ENCODE measurements around the gene MEGF10.

Gene MEGF10

DNA sequence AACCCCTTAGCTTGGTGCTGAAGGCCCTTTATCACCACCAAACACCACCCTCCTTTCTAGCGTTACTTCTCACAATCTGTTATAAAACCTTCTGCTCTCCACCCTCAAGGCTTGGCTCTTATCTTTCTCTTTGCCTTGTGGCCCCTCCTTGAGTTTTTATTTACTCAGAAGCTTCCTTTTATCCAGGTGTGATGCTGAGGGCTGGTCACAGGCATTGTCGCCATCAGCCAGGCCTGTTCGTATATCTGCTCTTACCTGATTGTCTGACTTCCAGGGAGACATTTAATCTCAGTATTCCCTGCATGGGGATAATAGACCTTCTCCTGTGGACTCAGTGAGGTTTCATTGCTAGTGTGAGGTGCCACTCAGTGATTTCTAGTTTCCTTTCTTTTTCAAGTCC is 34.2 kb downstream of the MEGF10 start:
- DNase-seq (ENCODE audit: low read depth in 2 of 2, low spot score in 1 of 2): no peak

- DNase-seq (ENCODE audit: low read depth in 2 of 2, low spot score in 1 of 2): no peak
Measured at GRCh38 chr5:127326431-127326830, 35.8 kb downstream of the MEGF10 start.

- DNase-seq (ENCODE audit: low read depth in 2 of 2, low spot score in 1 of 2): no peak
Measured at GRCh38 chr5:127326976-127327755, 36.6 kb downstream of the MEGF10 start.

GRCh38 chr5:127330116-127330515 is 39.5 kb downstream of the MEGF10 start:
- DNase-seq (ENCODE audit: low read depth in 2 of 2, low spot score in 1 of 2): no peak

DNA sequence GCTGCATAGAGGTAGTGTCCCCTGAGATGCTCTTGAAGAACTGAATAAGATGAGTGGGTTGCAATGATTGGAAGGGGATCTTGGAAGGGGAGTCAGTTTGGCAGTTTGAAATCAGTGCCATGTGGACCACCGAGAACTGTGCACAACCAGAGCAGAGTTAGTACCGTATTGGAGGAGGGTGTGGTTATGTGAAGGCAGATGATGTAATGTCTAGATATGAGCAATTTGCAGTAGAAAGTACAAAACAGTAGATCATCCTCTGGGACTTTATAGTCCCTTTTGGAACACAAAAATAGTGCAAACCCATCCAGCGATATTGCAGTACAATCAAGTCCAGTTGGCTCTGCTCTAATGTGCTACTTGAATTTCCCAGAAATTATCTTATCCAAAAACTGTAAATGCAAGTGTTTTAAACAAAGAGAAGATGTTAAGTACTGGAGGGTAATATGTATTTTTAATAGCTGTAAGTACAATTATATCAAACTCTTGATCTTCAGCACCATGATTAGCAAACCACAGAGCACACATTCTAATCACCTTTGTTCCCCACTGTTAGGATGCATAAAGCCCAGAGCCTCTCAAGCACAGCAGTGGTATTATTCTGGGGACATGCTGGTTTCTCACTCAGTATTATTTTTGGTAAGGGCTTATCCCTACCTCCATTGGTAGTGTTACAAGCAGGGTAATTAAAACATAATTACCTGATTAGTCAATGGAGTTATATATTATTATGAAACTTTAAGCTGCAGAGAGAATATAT is 41.5 kb downstream of the MEGF10 start:
- DNase-seq (ENCODE audit: low read depth in 2 of 2, low spot score in 1 of 2): no peak

DNA sequence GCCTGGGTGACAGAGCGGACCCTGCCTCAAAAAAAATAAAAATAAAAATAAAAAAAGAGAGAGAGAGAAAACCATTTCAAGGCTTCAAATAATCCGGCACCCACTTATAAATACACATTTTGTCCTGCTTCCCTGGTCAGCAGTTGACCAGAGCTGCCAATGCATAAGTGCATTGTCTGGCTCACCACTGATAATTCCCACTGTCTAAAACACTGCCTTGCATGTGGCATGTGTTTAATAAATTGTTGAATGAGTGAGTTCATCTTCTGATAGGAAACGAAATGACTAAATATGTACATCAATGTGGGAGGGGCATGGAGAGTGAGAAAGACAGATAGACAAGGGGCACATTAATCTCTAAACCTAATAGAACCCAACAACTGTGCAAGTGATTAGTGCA is 42.9 kb downstream of the MEGF10 start:
- DNase-seq (ENCODE audit: low read depth in 2 of 2, low spot score in 1 of 2): no peak

DNA sequence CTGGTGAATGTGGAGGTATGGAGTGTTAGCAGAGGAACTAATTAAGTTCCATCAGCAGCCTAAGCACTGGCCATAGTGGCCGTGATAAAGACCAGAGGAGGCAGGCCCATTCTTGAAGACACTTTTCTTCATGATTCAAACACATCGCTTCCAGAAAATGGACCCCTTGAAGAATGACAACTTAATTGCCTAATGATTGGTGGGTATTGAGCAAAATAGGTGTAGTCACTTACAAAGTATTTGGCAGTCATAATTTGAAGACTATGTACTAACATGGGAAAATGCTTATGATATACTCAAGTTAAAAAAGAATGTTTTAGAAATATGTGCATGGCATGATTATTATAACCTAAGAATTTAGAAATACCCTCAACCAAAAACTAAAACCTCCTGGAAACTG is 44.8 kb downstream of the MEGF10 start:
- no peak for DNase-seq (ENCODE audit: low read depth in 2 of 2, low spot score in 1 of 2)

- no peak for DNase-seq (ENCODE audit: low read depth in 2 of 2, low spot score in 1 of 2)
Measured at GRCh38 chr5:127337876-127338275, 47.3 kb downstream of the MEGF10 start.

DNA sequence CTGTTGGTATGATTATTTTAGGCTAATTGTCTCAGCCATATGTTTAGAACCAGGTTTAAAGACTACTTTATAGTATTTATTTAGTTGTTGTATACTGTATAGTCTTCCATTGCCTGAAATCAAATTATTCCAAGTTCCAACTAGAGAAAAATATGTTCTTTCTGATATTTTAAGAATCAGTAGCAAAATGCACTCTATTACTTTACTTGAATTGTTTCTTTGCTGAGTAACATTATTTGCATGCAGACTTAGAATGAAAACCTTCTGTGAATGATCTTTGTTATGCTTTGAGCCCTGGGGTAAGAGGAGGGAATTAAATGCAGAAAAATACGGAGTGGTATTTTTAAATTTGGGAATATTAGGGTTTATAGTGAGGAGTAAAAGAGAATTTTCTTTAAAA is 47.9 kb downstream of the MEGF10 start:
- no peak for DNase-seq (ENCODE audit: low read depth in 2 of 2, low spot score in 1 of 2)

DNA sequence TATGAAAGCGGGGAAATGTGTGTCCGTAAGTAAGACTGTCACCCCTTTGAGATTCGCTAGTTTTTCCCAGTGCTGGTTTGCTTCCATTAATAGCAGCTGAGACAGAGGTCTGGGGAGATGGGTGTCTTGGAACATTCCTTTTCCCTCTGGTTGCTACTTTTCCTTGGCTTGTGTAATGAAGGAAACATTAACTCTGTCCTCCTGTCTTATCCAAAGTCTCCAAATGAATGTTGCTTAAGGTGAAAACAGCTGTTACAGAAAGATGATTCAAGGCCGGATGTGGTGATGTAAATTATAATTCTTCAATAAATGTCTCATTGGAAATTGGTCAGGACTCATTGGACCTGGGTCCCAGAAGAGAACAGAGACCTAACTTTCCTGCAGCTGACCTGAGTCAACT is 50.0 kb downstream of the MEGF10 start:
- no peak for DNase-seq (ENCODE audit: low read depth in 2 of 2, low spot score in 1 of 2)

DNA sequence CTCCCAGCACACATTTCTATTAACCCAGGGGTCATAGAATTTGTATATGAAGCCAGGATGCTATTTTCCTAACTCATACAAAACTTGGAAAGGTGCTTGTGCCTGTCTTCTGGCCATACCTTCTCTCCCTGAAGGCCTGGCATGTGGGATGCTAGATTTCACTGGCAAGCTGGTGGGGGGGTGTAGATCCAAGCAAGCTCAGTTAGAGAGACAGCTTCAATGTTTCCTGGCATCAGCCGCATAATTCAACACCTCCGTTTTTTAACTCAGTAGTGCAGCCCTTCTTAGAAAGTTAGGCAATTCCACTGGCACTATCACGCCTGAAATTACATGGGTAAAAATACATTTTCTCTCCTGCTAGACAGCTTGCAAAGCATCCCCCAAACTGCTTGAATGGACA is 51.8 kb downstream of the MEGF10 start:
- DNase-seq (ENCODE audit: low read depth in 2 of 2, low spot score in 1 of 2): no peak

DNA sequence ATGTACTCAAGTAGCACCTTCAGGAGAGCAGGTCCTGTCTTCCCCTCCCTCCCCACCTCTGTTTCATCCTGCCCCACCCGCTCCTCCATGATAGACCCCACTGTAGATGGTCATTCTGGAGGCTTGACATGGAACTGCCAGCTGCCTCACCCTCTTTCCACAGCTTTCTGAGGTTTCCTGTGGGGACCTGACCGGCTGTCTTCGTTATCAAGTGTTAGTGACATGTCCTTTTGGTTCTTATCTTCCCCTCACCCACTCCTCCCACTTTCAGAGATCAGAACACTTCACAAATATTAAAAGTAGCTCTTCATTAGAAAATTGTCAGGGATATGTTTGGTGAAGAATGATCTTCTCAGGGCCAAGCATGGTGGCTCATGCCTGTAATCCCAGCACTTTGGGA is 52.7 kb downstream of the MEGF10 start:
- DNase-seq (ENCODE audit: low read depth in 2 of 2, low spot score in 1 of 2): no peak

- DNase-seq (ENCODE audit: low read depth in 2 of 2, low spot score in 1 of 2): no peak
Measured at GRCh38 chr5:127343866-127344265, 53.3 kb downstream of the MEGF10 start.

DNA sequence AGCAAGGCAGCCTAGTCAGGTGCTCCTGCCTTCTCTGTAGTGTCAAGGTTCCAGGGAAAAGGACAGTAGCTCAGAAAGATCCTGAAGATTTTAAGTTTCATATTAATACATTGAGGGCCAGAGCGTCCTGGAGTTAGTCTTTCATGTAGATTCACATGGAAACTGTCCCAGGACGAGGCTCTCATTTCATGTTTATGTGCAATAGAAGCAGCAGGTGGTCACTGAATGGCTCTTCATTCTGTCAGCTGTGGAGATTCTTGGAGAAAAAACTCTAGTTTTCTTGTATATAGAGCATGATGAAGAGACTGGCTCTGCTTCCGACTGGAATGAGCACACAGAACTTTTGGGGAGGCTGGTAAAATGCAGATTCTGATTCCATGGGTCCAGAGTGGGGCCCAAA is 54.3 kb downstream of the MEGF10 start:
- DNase-seq (ENCODE audit: low read depth in 2 of 2, low spot score in 1 of 2): no peak

GRCh38 chr5:127351418-127351817 is 60.8 kb downstream of the MEGF10 start:
- no peak for DNase-seq (ENCODE audit: low read depth in 2 of 2, low spot score in 1 of 2)

- no peak for DNase-seq (ENCODE audit: low read depth in 2 of 2, low spot score in 1 of 2)
Measured at GRCh38 chr5:127352068-127352467, 61.5 kb downstream of the MEGF10 start.

DNA sequence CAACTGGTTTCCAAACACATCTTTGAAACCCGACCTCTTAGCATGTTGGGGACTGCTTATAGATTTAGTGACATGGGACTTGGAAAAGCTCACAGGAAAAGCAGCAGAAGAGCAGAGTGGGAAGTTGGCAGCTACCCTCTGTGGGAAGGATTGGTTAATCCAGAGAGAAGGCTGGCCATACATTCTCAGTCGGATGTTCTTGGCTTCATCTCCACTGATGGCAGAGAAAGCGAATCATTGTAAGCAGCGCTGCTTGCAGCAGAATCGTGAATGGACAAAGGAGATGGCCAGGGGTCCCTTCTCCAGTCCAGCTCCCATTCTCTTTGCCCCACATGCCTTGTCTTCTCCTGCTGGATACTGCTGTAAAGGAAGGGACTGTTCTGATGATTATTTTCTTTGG is 62.7 kb downstream of the MEGF10 start:
- DNase-seq (ENCODE audit: low read depth in 2 of 2, low spot score in 1 of 2): no peak

DNA sequence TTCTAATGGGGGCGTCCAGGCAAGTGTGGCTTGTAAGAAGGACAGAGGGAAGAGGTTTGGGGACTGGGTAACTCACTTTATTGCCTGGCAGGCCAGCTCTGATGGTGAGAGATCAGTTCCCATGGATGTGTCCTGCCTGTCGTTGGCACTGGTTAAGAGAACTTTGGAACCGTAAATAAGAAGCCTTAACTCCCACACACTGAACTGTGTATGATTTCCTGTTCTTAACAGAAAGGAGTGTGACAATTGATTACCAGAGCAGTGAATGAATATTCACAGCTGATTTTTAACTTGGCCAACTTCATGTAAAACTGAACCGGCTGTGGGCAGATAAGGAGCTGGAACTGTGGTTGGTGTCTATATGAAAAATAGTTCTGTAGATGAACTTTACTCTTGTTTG is 63.2 kb downstream of the MEGF10 start:
- DNase-seq (ENCODE audit: low read depth in 2 of 2, low spot score in 1 of 2): no peak

GRCh38 chr5:127355337-127355736 is 64.7 kb downstream of the MEGF10 start:
- no peak for DNase-seq (ENCODE audit: low read depth in 2 of 2, low spot score in 1 of 2)

DNA sequence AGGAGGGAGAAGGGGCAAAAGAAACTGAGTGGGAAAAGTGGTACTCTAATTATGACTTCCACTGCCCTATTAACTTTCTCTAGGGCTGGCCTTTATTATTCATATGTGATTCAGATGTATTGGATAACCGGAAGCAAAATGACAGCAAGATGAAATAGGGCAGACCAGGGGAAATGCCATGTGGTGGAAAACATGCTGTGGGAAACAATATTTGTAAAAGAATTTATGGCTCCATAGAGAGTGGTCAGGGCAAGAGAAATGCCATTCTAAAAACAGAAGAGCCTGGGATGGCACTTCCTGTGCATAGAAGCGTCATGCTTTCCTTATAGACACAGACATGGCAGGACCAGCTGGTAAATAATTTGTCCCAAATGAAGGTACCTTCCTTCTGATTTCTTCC is 67.7 kb downstream of the MEGF10 start:
- no peak for DNase-seq (ENCODE audit: low read depth in 2 of 2, low spot score in 1 of 2)

GRCh38 chr5:127358740-127359139 is 68.1 kb downstream of the MEGF10 start:
- DNase-seq (ENCODE audit: low read depth in 2 of 2, low spot score in 1 of 2): no peak

DNA sequence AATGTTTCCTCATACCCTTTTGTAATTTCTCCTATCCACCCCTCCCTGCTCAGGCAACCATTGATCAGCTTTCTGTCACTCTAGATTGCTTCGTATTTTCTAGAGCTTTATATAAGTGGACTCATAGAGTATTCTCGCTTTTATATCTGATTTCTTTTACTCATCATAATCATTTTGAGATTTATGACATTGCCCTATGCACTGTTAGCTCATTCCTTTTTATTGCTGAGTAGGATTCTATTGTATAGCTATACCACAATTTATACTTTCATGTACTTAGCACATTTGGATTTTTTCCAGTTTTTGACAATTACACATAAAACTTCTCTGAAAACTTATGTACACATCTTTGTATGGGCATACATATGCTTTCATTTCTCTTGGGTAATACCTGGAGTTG is 68.9 kb downstream of the MEGF10 start:
- DNase-seq (ENCODE audit: low read depth in 2 of 2, low spot score in 1 of 2): no peak

DNA sequence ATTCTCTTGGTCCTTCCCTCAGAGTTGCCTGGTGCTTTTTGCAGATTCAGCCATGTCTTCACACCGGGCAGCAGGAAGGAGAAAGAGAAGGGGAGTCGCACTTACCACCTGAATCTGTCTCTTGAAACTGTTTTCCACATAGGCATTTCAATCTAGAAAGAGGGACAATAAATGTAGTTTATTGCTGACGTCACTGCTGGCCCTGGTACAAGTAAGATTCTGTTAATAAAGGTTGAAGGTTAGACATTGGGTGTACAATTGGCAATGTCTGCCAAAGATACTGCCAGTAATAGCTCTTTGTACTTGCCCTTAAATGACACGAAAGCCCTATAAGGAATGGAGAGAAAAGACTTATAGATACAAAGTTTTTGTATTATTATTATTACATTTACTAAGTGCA is 72.8 kb downstream of the MEGF10 start:
- no peak for DNase-seq (ENCODE audit: low read depth in 2 of 2, low spot score in 1 of 2)

Data from stimulated activated CD8-positive, alpha-beta memory T cell treated with anti-CD3 and anti-CD28 coated beads, Interleukin-4, amount 100 ng/mL, for 1 hour (primary cell).